Measurements from ENCODE around the gene ERC2. TPM values are rescaled to one million over a fixed set of nuclear protein-coding genes. Genes with fewer than 3 reads are reported as not detected.

The ERC2 gene
- total RNA-seq, 3 donors from 2014 or later (not counting 1 experiment from before 2014, with no cell fraction given): not detected

DNA sequence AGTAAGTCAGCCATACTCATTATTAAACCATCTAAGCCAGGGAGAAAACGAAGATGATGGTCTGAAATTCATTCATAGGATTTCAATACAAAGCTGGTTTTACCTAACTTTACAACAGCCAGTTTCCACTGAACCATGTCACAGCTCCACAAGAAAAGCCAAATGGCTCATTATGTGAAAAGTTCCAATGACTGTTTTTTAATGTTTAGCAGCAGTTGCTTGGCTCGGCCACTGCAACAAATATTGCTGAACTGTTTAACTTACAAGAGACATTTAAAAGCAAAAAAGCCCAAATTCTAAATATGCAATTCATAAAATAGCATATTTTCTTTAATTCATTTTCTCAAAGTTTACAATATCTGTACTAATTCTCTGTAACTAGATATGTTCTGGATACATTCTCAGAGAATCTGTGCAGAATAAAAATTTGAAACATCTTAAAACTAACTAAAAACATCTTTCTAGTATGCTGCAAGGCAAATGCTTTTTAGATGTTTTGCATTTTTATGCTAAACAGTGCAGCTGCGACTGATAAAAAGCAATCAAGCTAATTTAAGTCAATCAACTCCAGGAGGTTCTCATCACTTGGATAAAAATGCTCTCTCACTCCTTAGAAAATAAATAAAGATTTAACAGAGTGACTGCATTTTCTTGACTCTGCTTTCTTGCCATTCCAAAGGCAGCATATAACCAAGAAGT lies 356.5 kb downstream of the ERC2 start:
- no peaks in the 10 kb centered on the region for H3K4me1 ChIP-seq (ENCODE audit: control insufficient read depth, insufficient read depth, low read length)
- 59% methylated on average over 3 of the region's 3 CpGs for WGBS (ENCODE audit: insufficient coverage)
- H3K27ac ChIP-seq (ENCODE audit: low read length): no peak overlapping the region
- no peaks in the 10 kb centered on the region for H3K36me3 ChIP-seq (ENCODE audit: control insufficient read depth, insufficient read depth, low read length)
- DNase-seq: no peak
- Mint-ChIP-seq H3K27me3 (ENCODE audit: low read depth in 2 of 2) (no peaks in the 10 kb centered on the region), H3K4me3 (no peak overlapping the region), H3K9me3 (peaks cover 5 to 9% of the 10 kb centered on the region in 2 donors), H3K27ac (no peak overlapping the region), H3K4me1 (no peaks in the 10 kb centered on the region), H3K36me3 (no peaks in the 10 kb centered on the region)
- no peaks in the 10 kb centered on the region for H3K9me3 ChIP-seq (ENCODE audit: control insufficient read depth, insufficient read depth, low read length)
- intact Hi-C loops (cut with micrococcal nuclease): no loop called here
- H3K4me3 ChIP-seq (ENCODE audit: low read length): no peak overlapping the region
- ATAC-seq: no peak
- no peaks in the 10 kb centered on the region for H3K27me3 ChIP-seq (ENCODE audit: control insufficient read depth, insufficient read depth, low read length)
- TF ChIP-seq CTCF (IDR thresholded peaks at IDR 0.05): no peak

- intact Hi-C loops (cut with micrococcal nuclease): no loop called here
- DNase-seq (no peak), ATAC-seq (no peak)
- Mint-ChIP-seq H3K9me3 (peaks cover 5% of the 10 kb centered on the region in 2 donors), H3K27me3 (ENCODE audit: low read depth in 2 of 2) (no peaks in the 10 kb centered on the region), H3K36me3 (no peaks in the 10 kb centered on the region), H3K4me1 (no peaks in the 10 kb centered on the region), H3K4me3 (no peak overlapping the region), H3K27ac (no peak overlapping the region)
- Histone ChIP-seq H3K36me3 (ENCODE audit: control insufficient read depth, insufficient read depth, low read length) (no peaks in the 10 kb centered on the region), H3K27ac (ENCODE audit: low read length) (no peak overlapping the region), H3K4me1 (ENCODE audit: control insufficient read depth, insufficient read depth, low read length) (no peaks in the 10 kb centered on the region), H3K27me3 (ENCODE audit: control insufficient read depth, insufficient read depth, low read length) (no peaks in the 10 kb centered on the region), H3K9me3 (ENCODE audit: control insufficient read depth, insufficient read depth, low read length) (no peaks in the 10 kb centered on the region), H3K4me3 (ENCODE audit: low read length) (no peak overlapping the region)
- TF ChIP-seq CTCF (IDR thresholded peaks at IDR 0.05): no peak
- 77% methylated on average over 3 of the region's 3 CpGs for WGBS (ENCODE audit: insufficient coverage)
Measured at GRCh38 chr3:56110886-56111285, 357.4 kb downstream of the ERC2 start.

- intact Hi-C loops (cut with micrococcal nuclease): no loop called here
- H3K36me3 Mint-ChIP-seq: no peaks in the 10 kb centered on the region
- DNase-seq (no peak), ATAC-seq (no peak)
- H3K4me3 Mint-ChIP-seq: no peak overlapping the region
- no peaks in the 10 kb centered on the region for H3K27me3 Mint-ChIP-seq (ENCODE audit: low read depth in 2 of 2)
- Histone ChIP-seq H3K27me3 (ENCODE audit: control insufficient read depth, insufficient read depth, low read length) (no peaks in the 10 kb centered on the region), H3K36me3 (ENCODE audit: control insufficient read depth, insufficient read depth, low read length) (no peaks in the 10 kb centered on the region), H3K4me3 (ENCODE audit: low read length) (no peak overlapping the region), H3K27ac (ENCODE audit: low read length) (no peak overlapping the region), H3K9me3 (ENCODE audit: control insufficient read depth, insufficient read depth, low read length) (peaks cover 2% of the 10 kb centered on the region), H3K4me1 (ENCODE audit: control insufficient read depth, insufficient read depth, low read length) (no peaks in the 10 kb centered on the region)
- H3K27ac Mint-ChIP-seq: no peak overlapping the region
- peaks cover 5 to 8% of the 10 kb centered on the region in 2 donors for H3K9me3 Mint-ChIP-seq
- H3K4me1 Mint-ChIP-seq: no peaks in the 10 kb centered on the region
- no peak for TF ChIP-seq CTCF (IDR thresholded peaks at IDR 0.05)
Measured at GRCh38 chr3:56107157-56107556, 361.1 kb downstream of the ERC2 start.

- no peak overlapping the region for H3K27ac Mint-ChIP-seq
- H3K9me3 ChIP-seq (ENCODE audit: control insufficient read depth, insufficient read depth, low read length): peaks cover 2% of the 10 kb centered on the region
Measured at GRCh38 chr3:56102032-56102431, 366.2 kb downstream of the ERC2 start.

More at GRCh38 chr3:56102032-56102431, 366.2 kb downstream of the ERC2 start:
- no peak for DNase-seq
- intact Hi-C loops (cut with micrococcal nuclease): no loop called here
- TF ChIP-seq CTCF (IDR thresholded peaks at IDR 0.05): no peak
- H3K4me3 ChIP-seq (ENCODE audit: low read length): no peak overlapping the region
- Mint-ChIP-seq H3K4me1 (no peaks in the 10 kb centered on the region), H3K27me3 (ENCODE audit: low read depth in 2 of 2) (no peaks in the 10 kb centered on the region), H3K4me3 (no peak overlapping the region), H3K9me3 (peaks cover 5 to 6% of the 10 kb centered on the region in 2 donors), H3K36me3 (no peaks in the 10 kb centered on the region)
- no peaks in the 10 kb centered on the region for H3K27me3 ChIP-seq (ENCODE audit: control insufficient read depth, insufficient read depth, low read length)
- WGBS (ENCODE audit: insufficient coverage): 87% methylated on average over 6 of the region's 6 CpGs
- H3K4me1 ChIP-seq (ENCODE audit: control insufficient read depth, insufficient read depth, low read length): no peaks in the 10 kb centered on the region
- H3K27ac ChIP-seq (ENCODE audit: low read length): no peak overlapping the region
- no peak for ATAC-seq
- no peaks in the 10 kb centered on the region for H3K36me3 ChIP-seq (ENCODE audit: control insufficient read depth, insufficient read depth, low read length)

Measured in natural killer cell (primary cell).